ENCODE data around the gene ABHD17A. TPM values are rescaled to one million over a fixed set of nuclear protein-coding genes. Genes with fewer than 3 reads are reported as not detected.
A peak's percentile ranks its signal among the peaks of the same experiment; 100 is the strongest.

The ABHD17A gene
- total RNA-seq, 1 donor from 2014 or later, result 48.4 TPM

GRCh38 chr19:1909761-1910080, 24.4 kb upstream of the ABHD17A start:
- TF ChIP-seq CTCF (IDR thresholded peaks at IDR 0.05; ENCODE audit: insufficient read depth, low read length, severe bottlenecking), result no peak
- no peak for DNase-seq (ENCODE audit: low read depth)
- H3K36me3 ChIP-seq (ENCODE audit: control insufficient read depth, insufficient read depth, low read length), result peaks cover 6% of the 10 kb centered on the region
- H3K4me3 ChIP-seq (ENCODE audit: low read depth, low read length), result no peak overlapping the region
- no peaks in the 10 kb centered on the region for H3K27me3 ChIP-seq (ENCODE audit: control insufficient read depth, insufficient read depth, low read length)
- no peak for FAIRE-seq

DNA sequence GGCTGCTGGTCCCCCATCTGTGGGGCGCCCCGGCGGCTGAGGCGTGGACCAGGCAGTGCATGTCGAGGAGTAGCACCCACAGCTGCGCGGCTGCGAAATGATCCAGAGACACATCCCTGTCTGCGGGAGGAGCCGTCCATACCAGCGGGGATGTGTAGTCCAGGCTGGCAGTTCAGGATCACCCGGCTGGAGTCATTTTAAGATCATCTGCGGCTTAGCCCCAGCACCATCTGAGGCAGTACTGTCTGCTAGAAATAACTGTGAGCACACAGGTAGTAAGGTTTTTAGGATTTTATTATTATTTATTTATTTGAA, 23.0 kb upstream of the ABHD17A start:
- no peak for TF ChIP-seq CTCF (IDR thresholded peaks at IDR 0.05; ENCODE audit: insufficient read depth, low read length, severe bottlenecking)
- no peak for DNase-seq (ENCODE audit: low read depth)
- H3K27me3 ChIP-seq (ENCODE audit: control insufficient read depth, insufficient read depth, low read length), result no peaks in the 10 kb centered on the region
- H3K36me3 ChIP-seq (ENCODE audit: control insufficient read depth, insufficient read depth, low read length), result peaks cover 2% of the 10 kb centered on the region
- H3K4me3 ChIP-seq (ENCODE audit: low read depth, low read length), result peak overlapping the region; percentile 23
- FAIRE-seq, result no peak

DNA sequence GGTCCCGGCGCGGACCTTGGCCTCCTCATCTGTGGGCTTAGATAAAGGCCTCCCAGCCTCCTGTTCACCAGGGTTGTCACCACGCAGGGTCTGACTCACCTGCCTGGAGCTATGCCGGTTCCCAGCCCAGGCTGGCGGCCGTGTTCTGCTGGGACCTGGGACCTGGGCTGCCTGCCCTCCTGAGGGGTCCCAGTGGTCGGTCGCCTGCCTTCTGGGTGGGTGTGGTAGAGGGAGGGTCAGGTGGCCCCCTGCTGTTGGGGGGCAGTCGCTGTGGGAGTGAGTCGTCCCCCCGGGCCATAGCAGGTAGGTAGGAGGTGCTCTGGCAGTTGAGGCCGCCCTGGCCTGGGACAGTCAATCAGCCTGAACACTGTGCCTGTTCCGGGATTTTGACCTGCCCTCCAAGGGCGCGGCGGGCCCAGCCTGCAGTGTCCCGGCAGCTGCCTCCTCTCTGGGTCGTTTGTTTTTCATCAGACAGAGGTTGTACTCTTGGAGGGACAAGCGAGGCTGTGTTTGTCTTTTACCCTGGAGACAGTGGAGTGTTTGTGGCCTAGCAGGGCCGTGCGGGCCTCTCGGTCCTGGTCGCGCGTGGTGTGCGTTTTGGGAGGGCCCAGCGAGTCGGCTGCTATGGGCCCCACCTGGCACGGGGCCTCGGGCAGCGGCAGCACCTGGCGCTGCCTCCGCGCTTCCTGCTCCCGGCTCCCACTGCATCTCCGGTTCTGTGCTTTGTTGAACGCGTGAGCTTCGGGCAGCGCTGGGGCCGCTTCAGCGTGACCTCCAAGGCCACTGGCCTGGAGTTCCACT, 22.5 kb upstream of the ABHD17A start:
- FAIRE-seq, result no peak
- peak overlapping the region; percentile 23 for H3K4me3 ChIP-seq (ENCODE audit: low read depth, low read length)
- no peak for TF ChIP-seq CTCF (IDR thresholded peaks at IDR 0.05; ENCODE audit: insufficient read depth, low read length, severe bottlenecking)
- H3K27me3 ChIP-seq (ENCODE audit: control insufficient read depth, insufficient read depth, low read length), result no peaks in the 10 kb centered on the region
- peaks cover under 1% of the 10 kb centered on the region for H3K36me3 ChIP-seq (ENCODE audit: control insufficient read depth, insufficient read depth, low read length)
- DNase-seq (ENCODE audit: low read depth), result peak; percentile 38

DNA sequence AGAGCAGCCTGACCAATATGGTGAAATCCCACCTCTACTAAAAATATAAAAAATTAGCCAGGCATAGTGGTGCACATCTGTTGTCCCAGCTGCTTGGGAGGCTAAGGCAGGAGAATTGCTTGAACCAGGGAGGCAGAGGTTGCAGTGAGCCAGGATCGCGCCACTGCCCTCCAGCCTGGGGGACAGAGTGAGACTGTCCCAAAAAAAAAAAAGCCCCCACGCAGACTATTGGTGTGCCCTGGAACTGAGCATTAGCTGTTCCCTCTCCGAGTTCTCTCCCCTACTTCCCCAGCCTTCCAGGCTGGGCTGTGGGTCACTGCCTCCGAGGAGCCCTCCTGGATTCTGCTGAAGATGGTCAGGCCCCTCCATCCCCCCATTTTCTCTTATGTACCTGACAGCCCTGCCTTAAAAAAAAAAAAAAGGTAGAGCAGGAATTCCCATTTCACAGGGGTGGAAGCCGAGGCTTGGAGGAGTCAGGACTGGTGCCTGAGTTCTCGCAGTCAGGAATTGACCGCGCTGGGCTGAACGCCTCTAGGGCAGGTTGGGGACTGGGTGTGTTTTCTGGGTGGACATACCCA, 21.8 kb upstream of the ABHD17A start:
- Histone ChIP-seq H3K36me3 (ENCODE audit: control insufficient read depth, insufficient read depth, low read length) (no peaks in the 10 kb centered on the region), H3K27me3 (ENCODE audit: control insufficient read depth, insufficient read depth, low read length) (no peaks in the 10 kb centered on the region), H3K4me3 (ENCODE audit: low read depth, low read length) (no peak overlapping the region)
- no peak for TF ChIP-seq CTCF (IDR thresholded peaks at IDR 0.05; ENCODE audit: insufficient read depth, low read length, severe bottlenecking)
- DNase-seq (ENCODE audit: low read depth), result no peak
- no peak for FAIRE-seq

DNA sequence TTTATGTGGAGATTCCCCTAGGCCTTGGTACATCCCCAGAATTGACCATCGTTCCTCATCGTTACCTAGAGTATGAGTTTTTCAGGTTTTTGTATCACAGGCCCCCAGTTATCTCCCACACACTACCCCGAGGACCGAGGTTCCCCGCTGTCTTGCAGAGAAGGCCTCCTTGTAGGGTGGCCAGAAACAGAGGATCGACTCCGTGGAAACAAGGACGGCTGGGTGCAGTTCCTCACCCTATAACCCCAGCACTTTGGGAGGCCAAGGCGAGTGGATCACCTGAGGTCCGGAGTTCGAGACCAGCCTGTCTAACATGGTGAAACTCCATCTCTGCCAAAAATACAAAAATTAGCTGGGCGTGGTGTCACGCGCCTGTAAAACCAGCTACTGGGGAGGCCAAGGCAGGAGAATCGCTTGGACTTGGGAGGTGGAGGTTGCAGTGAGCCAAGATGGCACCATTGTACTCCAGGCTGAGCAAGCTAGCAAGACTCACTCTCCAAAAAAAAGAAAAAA, 20.6 kb upstream of the ABHD17A start:
- no peak for DNase-seq (ENCODE audit: low read depth)
- Histone ChIP-seq H3K36me3 (ENCODE audit: control insufficient read depth, insufficient read depth, low read length) (no peaks in the 10 kb centered on the region), H3K4me3 (ENCODE audit: low read depth, low read length) (peak overlapping the region; percentile 51), H3K27me3 (ENCODE audit: control insufficient read depth, insufficient read depth, low read length) (no peaks in the 10 kb centered on the region)
- TF ChIP-seq CTCF (IDR thresholded peaks at IDR 0.05; ENCODE audit: insufficient read depth, low read length, severe bottlenecking), result no peak
- FAIRE-seq, result no peak
